ENCODE data around the gene MCRIP1. TPM values are rescaled to one million over a fixed set of nuclear protein-coding genes. Genes with fewer than 3 reads are reported as not detected.

Gene MCRIP1
- total and polyA plus RNA-seq, 2 of the 13 experiments (the other 11 are each of a cell fraction or from before 2014, with no cell fraction given): 79.7 to 84.9 TPM

DNA sequence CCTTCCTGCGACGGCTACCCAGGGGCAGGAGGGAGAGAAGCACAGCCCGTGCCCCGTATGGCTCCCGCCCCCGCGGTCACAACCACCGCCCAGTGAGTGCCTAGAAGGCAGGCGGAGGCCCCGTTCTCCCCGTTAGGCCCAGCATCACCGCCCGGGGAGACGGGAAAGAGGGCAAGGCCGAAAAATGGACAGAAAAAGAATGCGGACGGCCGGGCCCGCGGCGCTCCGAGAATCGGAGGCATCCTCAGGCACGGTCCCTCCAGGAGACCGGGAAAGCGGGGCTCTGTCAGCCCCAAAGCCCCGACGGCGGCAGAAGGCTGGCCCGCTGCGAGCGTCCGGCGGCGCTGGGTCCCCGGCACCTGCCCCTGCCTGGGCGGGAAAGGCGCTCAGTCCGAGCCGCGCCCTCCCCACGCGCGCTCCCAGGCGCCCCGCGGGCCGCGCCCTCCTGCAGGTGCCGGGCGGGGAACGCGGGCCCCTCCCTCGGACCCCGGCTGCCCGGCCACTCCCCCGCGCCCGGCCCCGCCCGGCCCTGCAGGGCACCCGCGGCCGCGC is 407 bp downstream of the MCRIP1 start (continued):
- TF ChIP-seq TBP (CRISPR knock-in tag; IDR thresholded peaks at IDR 0.05) (0 out of 2 replicates have a peak, but pooled peaks have one; percentile 26), MEIS2 (CRISPR knock-in tag; IDR thresholded peaks at IDR 0.05) (no peak), PHB2 (IDR thresholded peaks at IDR 0.05; ENCODE audit: partially characterized antibody) (no peak), ZNF225 (CRISPR knock-in tag; IDR thresholded peaks at IDR 0.05) (peak; percentile 85; the same call in 1 of the 2 replicates), ELF3 (CRISPR knock-in tag; IDR thresholded peaks at IDR 0.05) (no peak), MIER2 (CRISPR knock-in tag; IDR thresholded peaks at IDR 0.05) (no peak), ZNF550 (CRISPR knock-in tag; IDR thresholded peaks at IDR 0.05; ENCODE audit: borderline replicate concordance) (0 out of 2 replicates have a peak, but pooled peaks have one; percentile 16), STAT5B (CRISPR knock-in tag; IDR thresholded peaks at IDR 0.05) (no peak), HNRNPLL (IDR thresholded peaks at IDR 0.05; ENCODE audit: low read depth, low read length, poor library complexity, severe bottlenecking) (no peak), ZNF264 (CRISPR knock-in tag; IDR thresholded peaks at IDR 0.05) (0 out of 2 replicates have a peak, but pooled peaks have one; percentile 28), JARID2 (CRISPR knock-in tag; IDR thresholded peaks at IDR 0.05; ENCODE audit: insufficient replicate concordance) (no peak), ZNF329 (CRISPR knock-in tag; IDR thresholded peaks at IDR 0.05; ENCODE audit: low read depth) (0 out of 2 replicates have a peak, but pooled peaks have one; percentile 23)
- TF ChIP-seq, protein P1, sequence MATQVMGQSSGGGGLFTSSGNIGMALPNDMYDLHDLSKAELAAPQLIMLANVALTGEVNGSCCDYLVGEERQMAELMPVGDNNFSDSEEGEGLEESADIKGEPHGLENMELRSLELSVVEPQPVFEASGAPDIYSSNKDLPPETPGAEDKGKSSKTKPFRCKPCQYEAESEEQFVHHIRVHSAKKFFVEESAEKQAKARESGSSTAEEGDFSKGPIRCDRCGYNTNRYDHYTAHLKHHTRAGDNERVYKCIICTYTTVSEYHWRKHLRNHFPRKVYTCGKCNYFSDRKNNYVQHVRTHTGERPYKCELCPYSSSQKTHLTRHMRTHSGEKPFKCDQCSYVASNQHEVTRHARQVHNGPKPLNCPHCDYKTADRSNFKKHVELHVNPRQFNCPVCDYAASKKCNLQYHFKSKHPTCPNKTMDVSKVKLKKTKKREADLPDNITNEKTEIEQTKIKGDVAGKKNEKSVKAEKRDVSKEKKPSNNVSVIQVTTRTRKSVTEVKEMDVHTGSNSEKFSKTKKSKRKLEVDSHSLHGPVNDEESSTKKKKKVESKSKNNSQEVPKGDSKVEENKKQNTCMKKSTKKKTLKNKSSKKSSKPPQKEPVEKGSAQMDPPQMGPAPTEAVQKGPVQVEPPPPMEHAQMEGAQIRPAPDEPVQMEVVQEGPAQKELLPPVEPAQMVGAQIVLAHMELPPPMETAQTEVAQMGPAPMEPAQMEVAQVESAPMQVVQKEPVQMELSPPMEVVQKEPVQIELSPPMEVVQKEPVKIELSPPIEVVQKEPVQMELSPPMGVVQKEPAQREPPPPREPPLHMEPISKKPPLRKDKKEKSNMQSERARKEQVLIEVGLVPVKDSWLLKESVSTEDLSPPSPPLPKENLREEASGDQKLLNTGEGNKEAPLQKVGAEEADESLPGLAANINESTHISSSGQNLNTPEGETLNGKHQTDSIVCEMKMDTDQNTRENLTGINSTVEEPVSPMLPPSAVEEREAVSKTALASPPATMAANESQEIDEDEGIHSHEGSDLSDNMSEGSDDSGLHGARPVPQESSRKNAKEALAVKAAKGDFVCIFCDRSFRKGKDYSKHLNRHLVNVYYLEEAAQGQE (IDR thresholded peaks at IDR 0.05; ENCODE audit: borderline replicate concordance in 1 of 2, low read depth in 1 of 2, low read length in 2 of 2): no peak
- TF ChIP-seq, protein P2, sequence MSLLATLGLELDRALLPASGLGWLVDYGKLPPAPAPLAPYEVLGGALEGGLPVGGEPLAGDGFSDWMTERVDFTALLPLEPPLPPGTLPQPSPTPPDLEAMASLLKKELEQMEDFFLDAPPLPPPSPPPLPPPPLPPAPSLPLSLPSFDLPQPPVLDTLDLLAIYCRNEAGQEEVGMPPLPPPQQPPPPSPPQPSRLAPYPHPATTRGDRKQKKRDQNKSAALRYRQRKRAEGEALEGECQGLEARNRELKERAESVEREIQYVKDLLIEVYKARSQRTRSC (CRISPR knock-in tag; IDR thresholded peaks at IDR 0.05; ENCODE audit: low read depth): no peak
- TF ChIP-seq, protein P3, sequence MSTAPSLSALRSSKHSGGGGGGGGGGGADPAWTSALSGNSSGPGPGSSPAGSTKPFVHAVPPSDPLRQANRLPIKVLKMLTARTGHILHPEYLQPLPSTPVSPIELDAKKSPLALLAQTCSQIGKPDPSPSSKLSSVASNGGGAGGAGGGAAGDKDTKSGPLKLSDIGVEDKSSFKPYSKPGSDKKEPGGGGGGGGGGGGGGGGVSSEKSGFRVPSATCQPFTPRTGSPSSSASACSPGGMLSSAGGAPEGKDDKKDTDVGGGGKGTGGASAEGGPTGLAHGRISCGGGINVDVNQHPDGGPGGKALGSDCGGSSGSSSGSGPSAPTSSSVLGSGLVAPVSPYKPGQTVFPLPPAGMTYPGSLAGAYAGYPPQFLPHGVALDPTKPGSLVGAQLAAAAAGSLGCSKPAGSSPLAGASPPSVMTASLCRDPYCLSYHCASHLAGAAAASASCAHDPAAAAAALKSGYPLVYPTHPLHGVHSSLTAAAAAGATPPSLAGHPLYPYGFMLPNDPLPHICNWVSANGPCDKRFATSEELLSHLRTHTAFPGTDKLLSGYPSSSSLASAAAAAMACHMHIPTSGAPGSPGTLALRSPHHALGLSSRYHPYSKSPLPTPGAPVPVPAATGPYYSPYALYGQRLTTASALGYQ (CRISPR knock-in tag; IDR thresholded peaks at IDR 0.05): 0 out of 2 replicates have a peak, but pooled peaks have one; percentile 26
- TF ChIP-seq, protein P4, sequence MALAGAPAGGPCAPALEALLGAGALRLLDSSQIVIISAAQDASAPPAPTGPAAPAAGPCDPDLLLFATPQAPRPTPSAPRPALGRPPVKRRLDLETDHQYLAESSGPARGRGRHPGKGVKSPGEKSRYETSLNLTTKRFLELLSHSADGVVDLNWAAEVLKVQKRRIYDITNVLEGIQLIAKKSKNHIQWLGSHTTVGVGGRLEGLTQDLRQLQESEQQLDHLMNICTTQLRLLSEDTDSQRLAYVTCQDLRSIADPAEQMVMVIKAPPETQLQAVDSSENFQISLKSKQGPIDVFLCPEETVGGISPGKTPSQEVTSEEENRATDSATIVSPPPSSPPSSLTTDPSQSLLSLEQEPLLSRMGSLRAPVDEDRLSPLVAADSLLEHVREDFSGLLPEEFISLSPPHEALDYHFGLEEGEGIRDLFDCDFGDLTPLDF (CRISPR knock-in tag; IDR thresholded peaks at IDR 0.05): no peak
- TF ChIP-seq, protein P5, sequence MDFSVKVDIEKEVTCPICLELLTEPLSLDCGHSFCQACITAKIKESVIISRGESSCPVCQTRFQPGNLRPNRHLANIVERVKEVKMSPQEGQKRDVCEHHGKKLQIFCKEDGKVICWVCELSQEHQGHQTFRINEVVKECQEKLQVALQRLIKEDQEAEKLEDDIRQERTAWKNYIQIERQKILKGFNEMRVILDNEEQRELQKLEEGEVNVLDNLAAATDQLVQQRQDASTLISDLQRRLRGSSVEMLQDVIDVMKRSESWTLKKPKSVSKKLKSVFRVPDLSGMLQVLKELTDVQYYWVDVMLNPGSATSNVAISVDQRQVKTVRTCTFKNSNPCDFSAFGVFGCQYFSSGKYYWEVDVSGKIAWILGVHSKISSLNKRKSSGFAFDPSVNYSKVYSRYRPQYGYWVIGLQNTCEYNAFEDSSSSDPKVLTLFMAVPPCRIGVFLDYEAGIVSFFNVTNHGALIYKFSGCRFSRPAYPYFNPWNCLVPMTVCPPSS (IDR thresholded peaks at IDR 0.05): no peak
